ENCODE results near the gene VARS2. TPM values are rescaled to one million over a fixed set of nuclear protein-coding genes. Genes with fewer than 3 reads are reported as not detected.

The VARS2 gene
- total RNA-seq, 1 donor from 2014 or later: 47.0 TPM

DNA sequence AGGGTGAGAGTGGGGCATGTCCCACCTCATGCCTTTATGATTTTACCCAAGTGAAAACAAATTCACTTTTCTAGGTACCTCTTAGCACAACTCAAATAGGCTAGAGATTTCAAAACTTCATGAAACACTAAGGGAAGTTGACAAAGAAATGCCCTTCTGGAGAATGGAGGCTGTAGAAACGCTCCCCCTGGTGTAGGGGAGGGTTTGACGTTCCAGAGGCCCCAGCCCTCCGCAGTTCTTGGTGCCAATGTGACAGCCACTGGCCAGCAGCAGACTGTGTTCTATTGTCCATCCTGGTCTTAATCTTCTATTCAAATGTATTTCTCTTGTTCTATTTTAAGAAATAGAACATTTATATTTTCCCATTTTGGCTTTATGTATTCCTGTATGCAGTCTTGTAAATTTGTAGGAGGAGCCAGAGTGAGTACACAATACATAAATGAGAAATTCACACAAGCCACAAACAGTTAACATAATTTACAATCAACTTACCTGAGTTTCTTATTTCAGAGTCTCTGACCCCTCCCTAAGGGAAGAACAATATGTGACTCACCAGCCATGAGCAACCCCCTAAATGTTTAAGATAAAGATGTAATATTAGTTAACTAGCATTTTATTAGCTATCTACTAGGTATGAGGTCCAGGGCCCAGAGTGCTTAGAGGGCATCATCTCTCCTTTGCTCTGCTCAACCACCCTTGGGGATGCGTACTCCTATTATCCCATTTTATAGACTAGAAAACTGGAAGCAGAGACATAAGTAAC, 60.6 kb downstream of the VARS2 start:
- Mint-ChIP-seq H3K9me3 (ENCODE audit: unreplicated experiment) (peaks cover 3% of the 10 kb centered on the region), H3K4me1 (ENCODE audit: low read depth, unreplicated experiment) (no peaks in the 10 kb centered on the region), H3K4me3 (ENCODE audit: unreplicated experiment) (no peak overlapping the region), H3K27ac (ENCODE audit: unreplicated experiment) (no peak overlapping the region), H3K27me3 (ENCODE audit: unreplicated experiment) (peaks cover 9% of the 10 kb centered on the region), H3K36me3 (ENCODE audit: unreplicated experiment) (no peaks in the 10 kb centered on the region)
- TF ChIP-seq, protein P1, sequence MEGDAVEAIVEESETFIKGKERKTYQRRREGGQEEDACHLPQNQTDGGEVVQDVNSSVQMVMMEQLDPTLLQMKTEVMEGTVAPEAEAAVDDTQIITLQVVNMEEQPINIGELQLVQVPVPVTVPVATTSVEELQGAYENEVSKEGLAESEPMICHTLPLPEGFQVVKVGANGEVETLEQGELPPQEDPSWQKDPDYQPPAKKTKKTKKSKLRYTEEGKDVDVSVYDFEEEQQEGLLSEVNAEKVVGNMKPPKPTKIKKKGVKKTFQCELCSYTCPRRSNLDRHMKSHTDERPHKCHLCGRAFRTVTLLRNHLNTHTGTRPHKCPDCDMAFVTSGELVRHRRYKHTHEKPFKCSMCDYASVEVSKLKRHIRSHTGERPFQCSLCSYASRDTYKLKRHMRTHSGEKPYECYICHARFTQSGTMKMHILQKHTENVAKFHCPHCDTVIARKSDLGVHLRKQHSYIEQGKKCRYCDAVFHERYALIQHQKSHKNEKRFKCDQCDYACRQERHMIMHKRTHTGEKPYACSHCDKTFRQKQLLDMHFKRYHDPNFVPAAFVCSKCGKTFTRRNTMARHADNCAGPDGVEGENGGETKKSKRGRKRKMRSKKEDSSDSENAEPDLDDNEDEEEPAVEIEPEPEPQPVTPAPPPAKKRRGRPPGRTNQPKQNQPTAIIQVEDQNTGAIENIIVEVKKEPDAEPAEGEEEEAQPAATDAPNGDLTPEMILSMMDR (IDR thresholded peaks at IDR 0.05; ENCODE audit: partially characterized antibody, unreplicated experiment): no peak
- no peak for DNase-seq

Small RNAs within 50 kb of the gene (microRNA-seq; reads per million reads assigned to microRNA genes)
- gene MIR4640 (ENCODE audit: unreplicated experiment): 11.6 reads per million, percentile 52 among the genes with 10 or more reads in this experiment

Other genes with a start within 250 kb of the VARS2 start
- 26.9 TPM for gene DHX16, start 241.2 kb upstream of the VARS2 start, total RNA-seq (ENCODE audit: unreplicated experiment)
- 175 TPM for gene PPP1R18, start 227.6 kb upstream of the VARS2 start, total RNA-seq (ENCODE audit: unreplicated experiment)
- gene NRM, start 223.3 kb upstream of the VARS2 start, total RNA-seq (ENCODE audit: unreplicated experiment): 52.2 TPM
- gene MDC1, start 197.0 kb upstream of the VARS2 start, total RNA-seq (ENCODE audit: unreplicated experiment): 50.4 TPM
- 2,264 TPM for gene TUBB, start 193.9 kb upstream of the VARS2 start, total RNA-seq (ENCODE audit: unreplicated experiment)
- 191 TPM for gene FLOT1, start 171.6 kb upstream of the VARS2 start, total RNA-seq (ENCODE audit: unreplicated experiment)
- 13.5 TPM for gene IER3, start 169.7 kb upstream of the VARS2 start, total RNA-seq (ENCODE audit: unreplicated experiment)
- 120 TPM for gene DDR1, start 29.7 kb upstream of the VARS2 start, total RNA-seq (ENCODE audit: unreplicated experiment)
- gene GTF2H4, start 6.0 kb upstream of the VARS2 start, total RNA-seq (ENCODE audit: unreplicated experiment): 67.2 TPM
- gene SFTA2, start 17.9 kb downstream of the VARS2 start, total RNA-seq (ENCODE audit: unreplicated experiment): not detected
- not detected for gene MUCL3, start 26.7 kb downstream of the VARS2 start, total RNA-seq (ENCODE audit: unreplicated experiment)
- gene MUC21, start 69.5 kb downstream of the VARS2 start, total RNA-seq (ENCODE audit: unreplicated experiment): not detected
- not detected for gene MUC22, start 96.2 kb downstream of the VARS2 start, total RNA-seq (ENCODE audit: unreplicated experiment)
- not detected for gene C6orf15, start 198.3 kb downstream of the VARS2 start, total RNA-seq (ENCODE audit: unreplicated experiment)
- not detected for gene PSORS1C1, start 200.6 kb downstream of the VARS2 start, total RNA-seq (ENCODE audit: unreplicated experiment)
- gene CDSN, start 206.2 kb downstream of the VARS2 start, total RNA-seq (ENCODE audit: unreplicated experiment): not detected
- 0.49 TPM for gene PSORS1C2, start 224.8 kb downstream of the VARS2 start, total RNA-seq (ENCODE audit: unreplicated experiment)
- 28.7 TPM for gene CCHCR1, start 243.6 kb downstream of the VARS2 start, total RNA-seq (ENCODE audit: unreplicated experiment)
- 5.8 TPM for gene TCF19, start 244.4 kb downstream of the VARS2 start, total RNA-seq (ENCODE audit: unreplicated experiment)